Astrocyte (in vitro differentiated cells and primary cell): ENCODE data around the gene CACNA1E.

Source experiments
- CTCF ChIP-seq: IDR thresholded peaks from 2 replicates; pipeline ENCODE4 v1.5.1; 2011; ENCODE audit warnings: low read depth, mild to moderate bottlenecking, inconsistent platforms, low read length, moderate library complexity; ENCODE audit not compliant: insufficient read depth
- EZH2 ChIP-seq: IDR thresholded peaks from 2 replicates; pipeline ENCODE4 v1.6.1; 2012; ENCODE audit warnings: mild to moderate bottlenecking, low read length, inconsistent platforms; ENCODE audit not compliant: insufficient read depth

- TF ChIP-seq CTCF = no peak
- no peak for TF ChIP-seq EZH2
Observed at GRCh38 chr1:181632960-181633359, 149.6 kb downstream of the CACNA1E start.
